Dedifferentiated amniotic fluid mesenchymal stem cell (primary cell): ENCODE results near the gene LAYN.

Experiments
- DNase-seq: peaks from one replicate; pipeline ENCODE4 v3.0.0-alpha.2; 2016; ENCODE audit errors: extremely low spot score

LAYN gene, protein sequence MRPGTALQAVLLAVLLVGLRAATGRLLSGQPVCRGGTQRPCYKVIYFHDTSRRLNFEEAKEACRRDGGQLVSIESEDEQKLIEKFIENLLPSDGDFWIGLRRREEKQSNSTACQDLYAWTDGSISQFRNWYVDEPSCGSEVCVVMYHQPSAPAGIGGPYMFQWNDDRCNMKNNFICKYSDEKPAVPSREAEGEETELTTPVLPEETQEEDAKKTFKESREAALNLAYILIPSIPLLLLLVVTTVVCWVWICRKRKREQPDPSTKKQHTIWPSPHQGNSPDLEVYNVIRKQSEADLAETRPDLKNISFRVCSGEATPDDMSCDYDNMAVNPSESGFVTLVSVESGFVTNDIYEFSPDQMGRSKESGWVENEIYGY

GRCh38 chr11:111540114-111540936 lies at the start of gene LAYN:
Gene LAYN (plus strand): TSS chr11:111540720. CDS start chr11:111540844, 124 bp downstream.
- no peak for DNase-seq

DNA sequence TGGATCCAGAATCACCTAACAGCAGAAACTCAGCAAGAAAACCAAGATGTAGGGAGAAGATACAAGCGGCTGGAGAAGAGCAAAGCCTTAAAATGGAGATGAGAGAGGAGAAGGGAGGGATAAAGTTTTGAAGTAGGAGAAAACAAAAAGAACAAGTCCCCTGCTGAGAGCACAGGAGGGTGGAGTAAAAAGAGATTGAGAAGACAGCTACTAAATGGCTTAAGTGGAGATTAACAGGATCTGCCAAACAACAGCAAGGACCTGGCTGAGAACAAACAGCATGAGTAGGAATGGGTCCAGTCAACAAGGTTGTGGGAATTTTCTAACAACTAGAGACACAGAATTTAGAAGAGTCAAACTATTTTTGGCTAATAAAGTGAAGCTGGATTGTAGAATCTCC lies 46.5 kb upstream of the LAYN start:
- DNase-seq, result no peak

DNA sequence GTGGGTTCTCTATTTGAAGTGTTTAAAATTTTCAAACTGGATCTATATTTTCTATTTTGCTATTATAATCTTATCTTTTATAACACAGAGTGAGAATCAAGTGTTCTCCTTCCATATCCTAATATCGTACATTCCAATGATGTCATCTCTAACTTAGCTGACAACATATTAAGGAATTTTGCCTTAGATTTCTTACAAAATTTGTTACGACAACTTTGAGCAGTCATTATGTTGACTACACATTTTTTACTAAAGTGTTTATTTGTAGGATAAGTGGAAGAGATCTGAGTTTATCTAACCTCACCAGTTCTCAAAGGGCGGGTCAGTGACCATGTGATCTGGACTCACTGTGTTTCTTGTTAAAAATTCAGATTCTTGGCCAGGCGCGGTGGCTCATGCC lies 41.0 kb upstream of the LAYN start:
- no peak for DNase-seq

- DNase-seq, result no peak
Measured at GRCh38 chr11:111500481-111500880, 40.0 kb upstream of the LAYN start.

GRCh38 chr11:111502611-111503010 lies 37.9 kb upstream of the LAYN start:
- no peak for DNase-seq

DNA sequence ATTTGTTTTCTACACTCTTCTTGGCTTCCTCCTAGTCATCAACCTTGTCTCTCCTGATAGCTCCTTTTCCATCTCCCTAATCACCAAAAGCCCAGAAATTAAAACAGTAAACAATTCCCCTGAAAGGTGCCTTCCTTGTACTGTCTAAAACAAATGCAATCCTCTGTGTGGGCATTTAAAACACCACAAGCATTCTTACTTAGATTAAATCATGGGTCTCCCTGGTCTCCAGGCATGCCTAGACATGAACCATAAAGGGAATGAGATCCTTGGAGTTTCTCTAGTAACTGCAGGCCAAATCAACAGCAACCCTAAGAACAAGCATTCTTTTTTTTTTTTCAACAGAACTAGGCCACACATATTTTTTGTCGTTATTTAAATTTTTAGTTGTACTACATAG lies 30.2 kb upstream of the LAYN start:
- DNase-seq, result no peak

- DNase-seq, result no peak
Measured at GRCh38 chr11:111512296-111513239, 28.0 kb upstream of the LAYN start, which contains the start of gene BTG4. Gene BTG4 (minus strand): TSS chr11:111512386. CDS start chr11:111498776, 13,610 bp downstream.

DNA sequence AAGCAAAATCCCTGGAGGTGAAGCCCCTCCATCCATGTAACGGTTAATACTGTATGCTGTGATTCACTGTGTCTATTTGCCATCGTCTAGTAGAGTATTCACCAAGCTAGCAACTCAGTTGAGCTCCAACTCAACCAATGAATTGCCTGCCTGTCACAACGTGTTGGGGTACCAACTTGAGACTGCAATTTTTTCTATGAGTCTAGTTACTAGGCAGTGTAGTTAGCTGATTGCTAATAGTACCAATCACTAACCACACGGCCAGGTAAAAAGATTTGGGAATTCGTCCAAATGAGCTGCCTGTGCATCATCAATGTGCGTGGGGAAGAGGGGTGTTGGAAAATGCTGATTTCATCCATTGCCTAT lies 27.3 kb upstream of the LAYN start:
- DNase-seq, result no peak

- DNase-seq, result no peak
Measured at GRCh38 chr11:111514216-111515031, 26.1 kb upstream of the LAYN start, which contains the start of gene HOATZ. Gene HOATZ (plus strand): TSS chr11:111514778. CDS start chr11:111514785, 7 bp downstream.

- DNase-seq, result no peak
Measured at GRCh38 chr11:111515591-111515990, 24.9 kb upstream of the LAYN start.

GRCh38 chr11:111518668-111519067 lies 21.9 kb upstream of the LAYN start:
- no peak for DNase-seq

DNA sequence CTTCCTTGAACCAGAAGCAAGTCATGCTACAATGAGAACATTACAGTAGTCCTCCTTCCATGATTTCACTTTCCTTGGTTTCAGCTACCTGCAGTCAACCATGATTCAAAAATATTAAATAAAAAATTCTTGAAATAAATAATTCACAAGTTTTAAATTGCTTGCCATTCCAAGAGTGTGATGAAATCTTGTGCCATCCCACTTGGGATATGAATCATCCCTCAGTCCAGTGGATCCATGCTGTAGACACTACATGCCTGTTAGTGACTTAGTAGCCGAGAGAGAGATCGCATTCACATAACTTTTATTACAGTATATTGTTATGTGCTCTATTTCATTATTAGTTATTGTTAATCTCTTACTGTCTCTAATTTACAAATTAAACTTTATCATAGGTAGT lies 20.0 kb upstream of the LAYN start:
- DNase-seq, result no peak

- no peak for DNase-seq
Measured at GRCh38 chr11:111521135-111521534, 19.4 kb upstream of the LAYN start.

DNA sequence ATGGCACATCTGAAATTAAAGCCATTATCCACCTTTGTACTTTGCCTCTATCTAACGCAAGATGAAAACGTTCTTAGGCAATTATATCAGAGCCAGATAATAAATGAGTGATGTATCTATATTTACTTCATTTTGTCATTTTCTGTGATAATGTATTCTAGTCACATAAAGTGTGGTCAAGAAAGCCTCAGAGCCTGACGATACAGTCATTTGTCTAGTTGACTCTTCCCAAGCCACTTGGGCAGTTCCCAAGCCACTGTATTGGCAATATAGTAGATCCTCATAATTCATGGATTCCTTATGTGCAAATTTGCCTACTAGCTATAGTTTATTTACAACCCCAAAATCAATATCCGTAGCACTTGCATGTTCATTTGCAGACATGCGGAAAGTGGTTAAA lies 18.1 kb upstream of the LAYN start:
- no peak for DNase-seq

DNA sequence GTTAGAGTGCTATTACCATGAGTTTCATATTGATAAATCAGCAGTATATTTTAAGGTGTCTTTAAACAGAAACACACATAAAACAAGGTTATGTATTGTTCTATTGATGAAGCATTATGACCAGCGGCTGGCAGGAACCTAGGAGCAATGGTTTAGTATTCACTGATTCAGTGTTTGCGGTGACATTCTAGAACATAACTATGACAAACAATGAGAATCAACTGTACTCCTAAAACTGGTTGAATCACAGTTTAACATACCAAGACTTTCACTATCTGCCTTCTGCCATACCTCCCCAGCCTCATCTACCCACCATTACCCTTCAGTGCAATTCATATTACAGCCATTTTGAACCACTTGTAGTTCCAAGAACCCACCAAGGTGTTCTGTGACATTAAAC lies 17.2 kb upstream of the LAYN start:
- no peak for DNase-seq

GRCh38 chr11:111524056-111524455 lies 16.5 kb upstream of the LAYN start:
- DNase-seq, result no peak

DNA sequence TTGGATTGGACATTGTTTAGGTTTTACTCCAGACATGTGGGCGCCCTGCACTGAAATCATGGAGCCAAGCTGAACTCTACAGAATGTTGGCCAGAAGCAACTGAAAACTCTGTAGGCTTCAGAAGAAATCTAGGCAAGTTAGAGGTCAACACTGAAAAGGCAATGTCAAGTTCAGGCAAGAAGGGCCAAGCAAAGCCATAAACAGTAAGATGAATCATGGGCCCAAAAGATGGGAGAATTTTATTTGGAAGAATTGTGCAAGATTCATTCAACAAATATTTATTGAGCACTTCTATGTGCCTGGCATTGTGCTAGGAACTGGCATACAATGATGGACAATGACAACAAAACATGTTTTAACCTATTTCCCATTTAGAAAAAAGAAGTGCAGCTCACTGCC lies 15.1 kb upstream of the LAYN start:
- DNase-seq, result no peak

GRCh38 chr11:111526501-111526900 lies 14.0 kb upstream of the LAYN start:
- peak; percentile 54 for DNase-seq

GRCh38 chr11:111527279-111527678 lies 13.2 kb upstream of the LAYN start:
- DNase-seq, result no peak

DNA sequence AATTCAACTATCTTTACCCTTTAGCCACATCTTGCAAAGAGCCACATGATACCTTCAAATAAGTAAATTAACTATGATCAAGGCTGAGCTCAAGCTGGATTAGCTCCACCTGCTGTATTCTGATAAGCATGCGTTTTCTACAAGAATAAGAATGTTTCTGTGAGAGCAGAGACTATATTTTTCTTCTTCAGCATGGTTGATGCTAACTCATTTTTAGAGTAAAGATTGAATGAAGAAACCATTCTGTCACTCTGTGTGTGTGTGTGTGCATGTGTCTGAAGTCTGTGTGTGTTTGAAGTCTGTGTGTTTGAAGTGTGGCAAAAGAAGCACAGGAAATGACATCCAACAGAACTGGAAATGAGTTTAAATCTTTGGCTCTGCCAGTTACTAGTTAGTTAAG lies 12.0 kb upstream of the LAYN start:
- DNase-seq, result no peak

DNA sequence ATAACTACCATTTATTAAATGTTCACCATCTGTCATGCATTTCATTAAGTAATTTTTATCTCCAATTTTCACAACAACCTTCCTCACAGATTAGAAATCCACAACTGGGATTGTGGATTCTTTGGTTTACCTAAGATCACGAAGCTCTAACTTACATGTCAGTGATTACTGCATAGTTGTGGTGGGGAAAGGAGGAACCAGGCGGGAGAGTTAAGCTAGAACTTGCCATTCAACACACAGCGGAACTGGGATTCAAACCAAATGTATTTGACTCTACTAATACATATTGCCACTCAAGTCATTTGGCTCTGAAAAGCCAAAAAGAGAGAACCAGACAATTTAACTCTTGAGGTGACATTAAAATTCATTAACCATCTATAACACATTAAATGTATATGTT lies 10.4 kb upstream of the LAYN start:
- no peak for DNase-seq
